Astrocyte (in vitro differentiated cells and primary cell): ENCODE data around the gene VPS13A.

Experiments
- CTCF ChIP-seq: IDR thresholded peaks from 2 replicates; pipeline ENCODE4 v1.5.1; 2011; ENCODE audit warnings: low read depth, mild to moderate bottlenecking, inconsistent platforms, low read length, moderate library complexity; ENCODE audit not compliant: insufficient read depth
- EZH2 ChIP-seq: IDR thresholded peaks from 2 replicates; pipeline ENCODE4 v1.6.1; 2012; ENCODE audit warnings: mild to moderate bottlenecking, low read length, inconsistent platforms; ENCODE audit not compliant: insufficient read depth

GRCh38 chr9:77421506-77422265 is 244.4 kb downstream of the VPS13A start:
- TF ChIP-seq CTCF (no peak), EZH2 (no peak)
